Suprapubic skin (tissue), 4 donors: ENCODE data around the gene CSTPP1. TPM values are rescaled to one million over a fixed set of nuclear protein-coding genes. Genes with fewer than 3 reads are reported as not detected.

Experiments used
- DNase-seq, 2 donors: peaks; one replicate each; pipeline ENCODE4 v3.0.0-alpha.2; 2019; ENCODE audit warnings: low spot score in 2 of 2
- H3K27ac ChIP-seq: fragments of 200-600 bp; sonication (generic); one replicate; pipeline ENCODE4 v1.5.1; 2019
- H3K27me3 ChIP-seq: fragments of 200-600 bp; sonication (generic); one replicate; pipeline ENCODE4 v1.5.1; 2019
- H3K36me3 ChIP-seq: fragments of 200-600 bp; sonication (generic); one replicate; pipeline ENCODE4 v1.5.1; 2019
- H3K4me1 ChIP-seq: fragments of 200-600 bp; sonication (generic); one replicate; pipeline ENCODE4 v1.5.1; 2019
- H3K4me3 ChIP-seq: fragments of 200-600 bp; sonication (generic); one replicate; pipeline ENCODE4 v1.5.1; 2019; ENCODE audit warnings: mild to moderate bottlenecking
- H3K9me3 ChIP-seq: fragments of 200-600 bp; sonication (generic); one replicate; pipeline ENCODE4 v1.5.1; 2019
- CTCF ChIP-seq, 2 donors: fragments of 200-600 bp in 1 of 2; fragments of 450-650 bp in 1 of 2; sonication (generic) in 1 of 2; IDR thresholded peaks; one replicate each; pipeline ENCODE4 v1.5.1; 2016 to 2019; ENCODE audit warnings: antibody characterized with exemption in 2 of 2, mild to moderate bottlenecking in 1 of 2, moderate library complexity in 1 of 2
- EP300 ChIP-seq: sonication (generic); formaldehyde crosslinking; IDR thresholded peaks from one replicate; pipeline ENCODE4 v1.6.1; 2017; ENCODE audit warnings: antibody characterized with exemption
- POLR2A ChIP-seq, 2 donors: fragments of 450-650 bp; IDR thresholded peaks; one replicate each; pipeline ENCODE4 v1.6.1; 2017; ENCODE audit warnings: antibody characterized with exemption in 2 of 2, mild to moderate bottlenecking in 2 of 2, moderate library complexity in 2 of 2
- POLR2AphosphoS5 ChIP-seq, 3 donors: sonication (generic); formaldehyde crosslinking; IDR thresholded peaks; one replicate each; pipeline ENCODE4 v1.6.1; 2017; ENCODE audit warnings: antibody characterized with exemption in 3 of 3
- WGBS: methylation state at CpG from one replicate; pipeline ENCODE4 v1.1.5; 2018; 5-methylcytosine and 5-hydroxymethylcytosine counted together
- total RNA-seq, 4 donors: library from RNA; depleted of rRNA; stranded (reverse); fragments of >200 nt; gene quantifications; one replicate each; pipeline ENCODE4 v1.1.0, GENCODE V29; 2016

Gene CSTPP1
- total RNA-seq, 4 donors from 2014 or later: 34.9 to 117 (median 48.1) TPM

- Histone ChIP-seq H3K4me3 (no peak overlapping the region), H3K9me3 (no peaks in the 10 kb centered on the region), H3K4me1 (peaks cover 15% of the 10 kb centered on the region), H3K27me3 (no peaks in the 10 kb centered on the region), H3K36me3 (peaks cover 86% of the 10 kb centered on the region), H3K27ac (no peak overlapping the region)
- TF ChIP-seq POLR2AphosphoS5 (IDR thresholded peaks at IDR 0.05) (no peak), POLR2A (IDR thresholded peaks at IDR 0.05) (no peak), CTCF (IDR thresholded peaks at IDR 0.05) (no peak), EP300 (no peak)
- no peak for DNase-seq
- WGBS: 88% methylated on average over 16 of the region's 16 CpGs
Measured at GRCh38 chr11:47171061-47171838, 234.7 kb downstream of the CSTPP1 start.

GRCh38 chr11:47171856-47172255 lies 235.3 kb downstream of the CSTPP1 start:
- no peaks in the 10 kb centered on the region for H3K9me3 ChIP-seq
- H3K4me1 ChIP-seq: peaks cover 16% of the 10 kb centered on the region
- DNase-seq: no peak
- no peaks in the 10 kb centered on the region for H3K27me3 ChIP-seq
- H3K4me3 ChIP-seq: no peak overlapping the region
- WGBS: 56% methylated on average over 8 of the region's 8 CpGs
- peaks cover 79% of the 10 kb centered on the region for H3K36me3 ChIP-seq
- no peak overlapping the region for H3K27ac ChIP-seq
- TF ChIP-seq POLR2AphosphoS5 (IDR thresholded peaks at IDR 0.05) (no peak), CTCF (IDR thresholded peaks at IDR 0.05) (no peak), EP300 (no peak), POLR2A (IDR thresholded peaks at IDR 0.05) (no peak)

GRCh38 chr11:47172740-47173336 lies 236.3 kb downstream of the CSTPP1 start:
- Histone ChIP-seq H3K9me3 (no peaks in the 10 kb centered on the region), H3K27ac (no peak overlapping the region), H3K4me1 (peaks cover 21% of the 10 kb centered on the region), H3K4me3 (no peak overlapping the region), H3K36me3 (peaks cover 70% of the 10 kb centered on the region), H3K27me3 (no peaks in the 10 kb centered on the region)
- no peak for TF ChIP-seq POLR2AphosphoS5 (IDR thresholded peaks at IDR 0.05)
- DNase-seq: no peak
- WGBS: 60% methylated on average over 5 of the region's 6 CpGs

GRCh38 chr11:47175746-47176327 lies 239.3 kb downstream of the CSTPP1 start:
- H3K27me3 ChIP-seq: no peaks in the 10 kb centered on the region
- peak in 1 of 2 donors; percentile 61 for DNase-seq
- 24% methylated on average over 14 of the region's 14 CpGs for WGBS
- TF ChIP-seq POLR2A (IDR thresholded peaks at IDR 0.05): no peak
- no peak for TF ChIP-seq EP300
- TF ChIP-seq POLR2AphosphoS5 (IDR thresholded peaks at IDR 0.05): no peak
- TF ChIP-seq CTCF (IDR thresholded peaks at IDR 0.05): no peak
- peaks cover 43% of the 10 kb centered on the region for H3K36me3 ChIP-seq
- no peaks in the 10 kb centered on the region for H3K9me3 ChIP-seq
- peak overlapping the region; percentile 99 for H3K27ac ChIP-seq
- peak overlapping the region; percentile 97 for H3K4me3 ChIP-seq
- H3K4me1 ChIP-seq: peaks cover 26% of the 10 kb centered on the region

- DNase-seq: peak; percentile 97 to 98
- Histone ChIP-seq H3K27me3 (no peaks in the 10 kb centered on the region), H3K27ac (peak within 1 kb of the TSS; percentile 99), H3K9me3 (no peaks in the 10 kb centered on the region), H3K36me3 (peaks cover 35% of the 10 kb centered on the region), H3K4me1 (peaks cover 26% of the 10 kb centered on the region), H3K4me3 (peak within 1 kb of the TSS; percentile 97)
- TF ChIP-seq POLR2AphosphoS5 (IDR thresholded peaks at IDR 0.05) (peak in 2 of 3 donors; percentile 29 to 81), POLR2A (IDR thresholded peaks at IDR 0.05) (no peak)
- WGBS: under 1% methylated on average over 37 of the region's 89 CpGs
Measured at GRCh38 chr11:47176328-47177228, 240.0 kb downstream of the CSTPP1 start, which contains the start of gene ARFGAP2. TSS of gene ARFGAP2 (minus strand) at chr11:47176879. CDS start at chr11:47176853, 26 bp downstream.
